Effector memory CD4-positive, alpha-beta T cell (primary cell): Measurements from ENCODE around the gene KIAA1671.
A peak's percentile ranks its signal among the peaks of the same experiment; 100 is the strongest.
"Not testable (repeated sequence)": the region's sequence is repeated elsewhere in the genome, so short reads cannot be mapped to it uniquely, and the experiment has no call there.

Experiments used
- DNase-seq, 3 donors: peaks; one replicate each; pipeline ENCODE4 v3.0.0-alpha.2; 2020
- H3K27ac ChIP-seq: 2 replicates; pipeline ENCODE4 v1.7.0; 2013; ENCODE audit warnings: mild to moderate bottlenecking, low read length, moderate library complexity; ENCODE audit not compliant: insufficient read depth, poor library complexity, severe bottlenecking
- H3K27me3 ChIP-seq: replicated peaks from 2 replicates; pipeline ENCODE4 v1.7.0; 2013; ENCODE audit warnings: mild to moderate bottlenecking, low read length; ENCODE audit not compliant: insufficient read depth, control insufficient read depth, poor library complexity, severe bottlenecking
- H3K36me3 ChIP-seq: 2 replicates; pipeline ENCODE4 v1.7.0; 2013; ENCODE audit warnings: mild to moderate bottlenecking, low read length, moderate library complexity; ENCODE audit not compliant: control insufficient read depth, insufficient read depth
- H3K4me1 ChIP-seq: 2 replicates; pipeline ENCODE4 v1.7.0; 2013; ENCODE audit warnings: low read length, mild to moderate bottlenecking; ENCODE audit not compliant: control insufficient read depth, insufficient read depth, poor library complexity, severe bottlenecking
- H3K4me3 ChIP-seq: 2 replicates; pipeline ENCODE4 v1.7.0; 2013; ENCODE audit warnings: low read length, low read depth, mild to moderate bottlenecking; ENCODE audit not compliant: insufficient read depth, poor library complexity, severe bottlenecking
- H3K9me3 ChIP-seq: 2 replicates; pipeline ENCODE4 v1.7.0; 2013; ENCODE audit warnings: mild to moderate bottlenecking, low read length, moderate library complexity; ENCODE audit not compliant: control insufficient read depth
- total RNA-seq, 3 donors: gene quantifications; one replicate each; lab custom pipeline; 2026; lab: John Stamatoyannopoulos, UW

KIAA1671 gene
- 3.2 to 5.2 (median 5.0) reads per million in 3 donors for total RNA-seq

GRCh38 chr22:24951942-24952836 lies at the start of gene KIAA1671:
TSS of gene KIAA1671 (plus strand) at chr22:24952716. CDS start at chr22:25028000, 75,284 bp downstream.
- H3K4me1 ChIP-seq: peaks cover 6% of the 10 kb centered on the region
- H3K9me3 ChIP-seq: no peaks in the 10 kb centered on the region
- H3K27ac ChIP-seq: peak within 1 kb of the TSS; percentile 5
- no peaks in the 10 kb centered on the region for H3K36me3 ChIP-seq
- peak; percentile 70 to 74 (median 71) for DNase-seq
- peak within 1 kb of the TSS; percentile 55 for H3K4me3 ChIP-seq
- H3K27me3 ChIP-seq: peaks cover 21% of the 10 kb centered on the region

GRCh38 chr22:24905909-24906308 lies 46.6 kb upstream of the KIAA1671 start:
- H3K27me3 ChIP-seq: no peaks in the 10 kb centered on the region
- no peak overlapping the region for H3K27ac ChIP-seq
- peaks cover 5% of the 10 kb centered on the region for H3K9me3 ChIP-seq
- no peaks in the 10 kb centered on the region for H3K4me1 ChIP-seq
- H3K4me3 ChIP-seq: no peak overlapping the region
- H3K36me3 ChIP-seq: no peaks in the 10 kb centered on the region
- DNase-seq: no peak

- H3K9me3 ChIP-seq, H3K27me3 ChIP-seq, H3K36me3 ChIP-seq, H3K27ac ChIP-seq, H3K4me1 ChIP-seq, H3K4me3 ChIP-seq, DNase-seq: not testable (repeated sequence)
Measured at GRCh38 chr22:24907101-24907500, 45.4 kb upstream of the KIAA1671 start.

GRCh38 chr22:24920029-24920428 lies 32.5 kb upstream of the KIAA1671 start:
- H3K27ac ChIP-seq: no peak overlapping the region
- no peaks in the 10 kb centered on the region for H3K4me1 ChIP-seq
- H3K4me3 ChIP-seq: no peak overlapping the region
- no peak for DNase-seq
- no peaks in the 10 kb centered on the region for H3K9me3 ChIP-seq
- no peaks in the 10 kb centered on the region for H3K36me3 ChIP-seq
- no peaks in the 10 kb centered on the region for H3K27me3 ChIP-seq

GRCh38 chr22:24925586-24926427 lies 26.7 kb upstream of the KIAA1671 start:
- Histone ChIP-seq H3K27ac (no peak overlapping the region), H3K27me3 (no peaks in the 10 kb centered on the region), H3K36me3 (no peaks in the 10 kb centered on the region), H3K4me3 (no peak overlapping the region), H3K9me3 (no peaks in the 10 kb centered on the region), H3K4me1 (no peaks in the 10 kb centered on the region)
- DNase-seq: no peak

GRCh38 chr22:24926428-24926725 lies 26.1 kb upstream of the KIAA1671 start:
- H3K9me3 ChIP-seq: no peaks in the 10 kb centered on the region
- no peak for DNase-seq
- H3K27me3 ChIP-seq: no peaks in the 10 kb centered on the region
- H3K36me3 ChIP-seq: no peaks in the 10 kb centered on the region
- H3K4me3 ChIP-seq: no peak overlapping the region
- no peak overlapping the region for H3K27ac ChIP-seq
- no peaks in the 10 kb centered on the region for H3K4me1 ChIP-seq

GRCh38 chr22:24926849-24927579 lies 25.5 kb upstream of the KIAA1671 start:
- DNase-seq: no peak
- Histone ChIP-seq H3K27me3 (no peaks in the 10 kb centered on the region), H3K4me1 (no peaks in the 10 kb centered on the region), H3K4me3 (no peak overlapping the region), H3K27ac (no peak overlapping the region), H3K9me3 (no peaks in the 10 kb centered on the region), H3K36me3 (no peaks in the 10 kb centered on the region)

GRCh38 chr22:24928322-24928721 lies 24.2 kb upstream of the KIAA1671 start:
- no peak overlapping the region for H3K4me3 ChIP-seq
- H3K36me3 ChIP-seq: no peaks in the 10 kb centered on the region
- no peaks in the 10 kb centered on the region for H3K4me1 ChIP-seq
- DNase-seq: no peak
- no peak overlapping the region for H3K27ac ChIP-seq
- no peaks in the 10 kb centered on the region for H3K27me3 ChIP-seq
- H3K9me3 ChIP-seq: no peaks in the 10 kb centered on the region

- Histone ChIP-seq H3K36me3 (no peaks in the 10 kb centered on the region), H3K9me3 (no peaks in the 10 kb centered on the region), H3K4me1 (no peaks in the 10 kb centered on the region), H3K27ac (no peak overlapping the region), H3K27me3 (no peaks in the 10 kb centered on the region), H3K4me3 (no peak overlapping the region)
- no peak for DNase-seq
Measured at GRCh38 chr22:24930678-24931077, 21.8 kb upstream of the KIAA1671 start.
